Measurements from ENCODE around the gene CD58. TPM values are rescaled to one million over a fixed set of nuclear protein-coding genes. Genes with fewer than 3 reads are reported as not detected.

The CD58 gene
- total RNA-seq, 1 donor = 42.0 TPM

DNA sequence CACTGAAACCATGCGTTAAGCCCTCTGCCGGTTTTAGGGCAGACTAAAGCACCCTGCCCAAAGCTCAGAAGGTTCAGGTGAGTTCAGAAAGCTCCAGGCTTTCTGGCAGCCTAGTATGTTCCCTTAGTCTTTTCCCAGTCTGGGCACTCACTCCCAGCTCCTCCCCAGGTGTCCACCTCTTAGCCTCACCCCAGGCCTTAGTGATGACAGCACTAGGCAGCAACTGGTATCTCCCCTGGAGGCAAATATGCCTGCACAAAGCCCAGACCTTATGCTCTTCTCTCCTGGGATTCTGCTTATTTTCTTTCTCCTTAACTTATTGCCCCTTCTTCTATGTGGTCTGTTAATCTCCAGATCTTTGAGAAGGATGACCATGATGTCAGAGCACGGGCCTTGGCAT lies 80.2 kb downstream of the CD58 start:
- DNase-seq (ENCODE audit: low read depth) = no peak
- no peak overlapping the region for H3K4me3 ChIP-seq (ENCODE audit: low read depth, low read length)
- no peak for TF ChIP-seq CTCF (IDR thresholded peaks at IDR 0.05; ENCODE audit: insufficient read depth, low read length)

- TF ChIP-seq CTCF (IDR thresholded peaks at IDR 0.05; ENCODE audit: insufficient read depth, low read length) = no peak
- no peak for DNase-seq (ENCODE audit: low read depth)
- no peak overlapping the region for H3K4me3 ChIP-seq (ENCODE audit: low read depth, low read length)
Observed at GRCh38 chr1:116489231-116489697, 81.6 kb downstream of the CD58 start.

DNA sequence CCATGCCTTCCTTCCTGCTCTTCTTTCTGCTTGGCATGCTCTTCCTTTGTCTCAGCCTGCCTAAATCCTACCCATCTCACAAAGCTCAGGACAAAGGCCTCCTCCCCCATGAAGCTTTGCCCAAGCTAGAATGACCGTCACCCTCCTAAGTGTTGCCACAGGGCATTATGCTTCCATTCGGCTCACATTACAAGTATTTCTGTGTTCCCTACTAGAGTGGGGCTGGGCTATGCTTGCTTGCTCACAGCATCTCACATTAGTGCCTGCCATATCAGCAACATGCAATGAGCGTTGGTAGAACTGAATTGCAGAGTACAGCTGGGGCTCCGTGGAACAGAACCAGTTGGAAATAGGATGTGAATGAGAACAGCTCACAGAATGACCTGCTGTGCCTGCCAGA lies 82.8 kb downstream of the CD58 start:
- no peak for TF ChIP-seq CTCF (IDR thresholded peaks at IDR 0.05; ENCODE audit: insufficient read depth, low read length)
- no peak for DNase-seq (ENCODE audit: low read depth)
- no peak overlapping the region for H3K4me3 ChIP-seq (ENCODE audit: low read depth, low read length)

DNA sequence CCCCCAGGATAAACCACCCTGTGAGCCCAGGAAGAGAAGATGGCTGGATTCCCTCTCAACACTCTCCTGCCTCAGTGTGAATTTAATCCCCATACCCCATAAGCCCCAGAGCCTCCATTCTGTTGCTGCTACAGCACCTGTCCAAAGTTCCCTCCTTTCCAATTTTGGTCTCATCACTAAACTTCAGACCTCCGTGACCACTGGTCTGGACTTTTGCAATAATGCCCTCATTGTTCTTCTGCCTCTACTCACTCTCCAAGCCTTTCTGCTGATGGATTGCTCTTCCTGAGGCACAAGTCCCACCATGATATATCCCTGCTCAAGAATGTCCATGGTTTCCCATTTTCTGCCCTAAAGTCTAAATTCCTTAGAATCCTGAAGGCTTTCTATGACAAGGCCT lies 83.2 kb downstream of the CD58 start:
- DNase-seq (ENCODE audit: low read depth) = no peak
- H3K4me3 ChIP-seq (ENCODE audit: low read depth, low read length) = no peak overlapping the region
- TF ChIP-seq CTCF (IDR thresholded peaks at IDR 0.05; ENCODE audit: insufficient read depth, low read length) = no peak

DNA sequence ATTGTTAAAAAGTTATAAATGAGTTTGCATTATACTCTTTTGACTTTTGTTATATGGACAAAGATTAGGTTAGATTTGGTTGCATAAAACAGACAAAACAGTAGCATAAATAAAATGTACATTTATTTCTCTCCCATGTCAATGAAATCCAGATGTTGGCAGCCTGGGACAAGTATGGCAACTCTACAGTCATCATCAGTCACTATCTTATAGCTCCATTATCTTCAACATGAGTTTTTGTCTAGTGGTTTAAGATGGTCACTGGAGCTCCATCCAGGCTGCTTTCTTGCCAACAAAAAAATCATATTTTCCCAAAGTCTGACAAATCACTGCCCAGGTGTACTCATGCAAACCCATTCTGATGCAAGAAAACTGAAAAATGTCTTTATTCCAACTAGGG lies 83.8 kb downstream of the CD58 start:
- H3K4me3 ChIP-seq (ENCODE audit: low read depth, low read length) = no peak overlapping the region
- peak; percentile 41 for DNase-seq (ENCODE audit: low read depth)
- no peak for TF ChIP-seq CTCF (IDR thresholded peaks at IDR 0.05; ENCODE audit: insufficient read depth, low read length)

DNA sequence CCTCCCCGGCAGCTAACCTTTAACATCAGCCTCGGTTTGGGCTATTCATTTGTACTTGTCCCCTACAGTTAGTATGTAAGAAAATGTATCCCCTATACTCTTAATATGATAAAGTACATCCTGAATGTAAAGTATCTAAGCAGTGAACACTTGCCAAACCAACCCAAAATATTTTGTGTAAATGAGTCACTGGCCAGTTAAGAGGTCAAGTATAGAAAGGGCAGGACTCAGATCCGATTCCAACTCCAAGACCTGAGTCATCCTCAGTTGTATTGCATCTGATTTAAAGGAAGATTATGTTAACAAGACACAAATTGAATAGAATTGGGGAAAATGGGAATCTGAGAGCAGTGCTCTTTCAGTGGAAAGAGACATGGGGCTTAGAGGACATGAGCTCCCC lies 84.4 kb downstream of the CD58 start:
- no peak for TF ChIP-seq CTCF (IDR thresholded peaks at IDR 0.05; ENCODE audit: insufficient read depth, low read length)
- no peak overlapping the region for H3K4me3 ChIP-seq (ENCODE audit: low read depth, low read length)
- peak; percentile 84 for DNase-seq (ENCODE audit: low read depth)

DNA sequence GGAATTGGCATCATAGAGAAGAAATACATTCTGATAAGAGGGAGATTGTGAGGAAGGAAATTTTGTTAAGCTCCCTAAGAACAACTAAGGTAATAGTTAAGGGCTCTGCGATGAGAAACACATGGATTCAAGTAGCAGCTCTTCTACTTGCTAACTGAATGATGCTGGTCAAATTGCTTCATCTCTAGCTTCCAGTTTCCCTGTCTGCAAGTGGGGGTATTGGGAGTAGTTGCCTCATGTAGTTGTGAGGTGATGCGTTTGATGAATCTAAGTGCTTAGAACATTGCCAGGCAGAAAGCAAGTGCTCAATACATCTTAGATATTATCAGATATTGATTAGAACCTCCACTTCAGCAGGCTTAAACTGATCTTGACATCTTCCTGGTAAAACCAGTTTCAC lies 84.8 kb downstream of the CD58 start:
- peak; percentile 58 for DNase-seq (ENCODE audit: low read depth)
- TF ChIP-seq CTCF (IDR thresholded peaks at IDR 0.05; ENCODE audit: insufficient read depth, low read length) = no peak
- H3K4me3 ChIP-seq (ENCODE audit: low read depth, low read length) = no peak overlapping the region

Data from fibroblast of the aortic adventitia (primary cell).